Retinal pigment epithelial cell (primary cell): ENCODE results near the gene KREMEN2.
A peak's percentile ranks its signal among the peaks of the same experiment; 100 is the strongest.

ENCODE experiments used
- DNase-seq: peaks from one replicate; pipeline ENCODE4 v3.0.0-alpha.2; 2010; ENCODE audit warnings: low read depth
- H3K4me3 ChIP-seq: 2 replicates; pipeline ENCODE4 v1.5.1; 2011; ENCODE audit warnings: mild to moderate bottlenecking, low read length, control low read depth, moderate library complexity
- TF ChIP-seq, protein P1 (sequence below): conservative IDR thresholded peaks from 2 replicates; pipeline ENCODE4 v1.5.1; 2011; ENCODE audit warnings: low read depth, low read length, control low read depth, inconsistent platforms

KREMEN2 gene

DNA sequence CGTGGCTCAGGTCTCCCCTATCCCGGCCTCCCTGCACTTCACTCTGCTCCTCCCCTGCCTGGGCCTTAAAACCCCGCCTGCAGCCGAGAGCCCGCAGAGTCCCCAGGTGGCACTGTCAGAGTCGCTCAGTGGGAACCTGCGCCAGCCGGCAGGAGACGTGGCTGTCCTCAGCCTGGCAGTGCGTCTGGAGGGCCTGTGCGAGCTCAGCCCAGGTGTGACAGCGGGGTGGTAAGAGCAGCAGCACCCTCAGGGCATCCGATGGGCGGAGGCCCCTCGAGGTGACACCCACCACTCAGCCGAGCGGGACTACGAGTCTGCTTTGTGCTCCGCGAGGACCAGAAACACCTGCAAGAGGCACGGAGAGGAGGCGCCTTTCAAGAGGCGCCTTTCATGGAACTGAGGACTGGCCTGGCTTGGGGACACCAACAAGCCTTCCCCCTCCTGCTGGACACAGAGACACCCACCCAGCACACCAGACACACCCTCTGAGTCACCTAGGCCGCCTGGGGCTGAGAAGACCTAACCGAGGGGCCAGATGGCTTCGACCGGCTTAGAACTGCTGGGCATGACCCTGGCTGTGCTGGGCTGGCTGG lies 48.8 kb downstream of the KREMEN2 start, which contains the start of gene CLDN9:
Gene CLDN9 (plus strand): TSS at position 96 of the 593 bp plus-strand sequence. CDS start 440 bp downstream, at position 536.
- H3K4me3 ChIP-seq: peak within 1 kb of the TSS; percentile 3
- no peak for DNase-seq
- TF ChIP-seq, protein P1, sequence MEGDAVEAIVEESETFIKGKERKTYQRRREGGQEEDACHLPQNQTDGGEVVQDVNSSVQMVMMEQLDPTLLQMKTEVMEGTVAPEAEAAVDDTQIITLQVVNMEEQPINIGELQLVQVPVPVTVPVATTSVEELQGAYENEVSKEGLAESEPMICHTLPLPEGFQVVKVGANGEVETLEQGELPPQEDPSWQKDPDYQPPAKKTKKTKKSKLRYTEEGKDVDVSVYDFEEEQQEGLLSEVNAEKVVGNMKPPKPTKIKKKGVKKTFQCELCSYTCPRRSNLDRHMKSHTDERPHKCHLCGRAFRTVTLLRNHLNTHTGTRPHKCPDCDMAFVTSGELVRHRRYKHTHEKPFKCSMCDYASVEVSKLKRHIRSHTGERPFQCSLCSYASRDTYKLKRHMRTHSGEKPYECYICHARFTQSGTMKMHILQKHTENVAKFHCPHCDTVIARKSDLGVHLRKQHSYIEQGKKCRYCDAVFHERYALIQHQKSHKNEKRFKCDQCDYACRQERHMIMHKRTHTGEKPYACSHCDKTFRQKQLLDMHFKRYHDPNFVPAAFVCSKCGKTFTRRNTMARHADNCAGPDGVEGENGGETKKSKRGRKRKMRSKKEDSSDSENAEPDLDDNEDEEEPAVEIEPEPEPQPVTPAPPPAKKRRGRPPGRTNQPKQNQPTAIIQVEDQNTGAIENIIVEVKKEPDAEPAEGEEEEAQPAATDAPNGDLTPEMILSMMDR: no peak

DNA sequence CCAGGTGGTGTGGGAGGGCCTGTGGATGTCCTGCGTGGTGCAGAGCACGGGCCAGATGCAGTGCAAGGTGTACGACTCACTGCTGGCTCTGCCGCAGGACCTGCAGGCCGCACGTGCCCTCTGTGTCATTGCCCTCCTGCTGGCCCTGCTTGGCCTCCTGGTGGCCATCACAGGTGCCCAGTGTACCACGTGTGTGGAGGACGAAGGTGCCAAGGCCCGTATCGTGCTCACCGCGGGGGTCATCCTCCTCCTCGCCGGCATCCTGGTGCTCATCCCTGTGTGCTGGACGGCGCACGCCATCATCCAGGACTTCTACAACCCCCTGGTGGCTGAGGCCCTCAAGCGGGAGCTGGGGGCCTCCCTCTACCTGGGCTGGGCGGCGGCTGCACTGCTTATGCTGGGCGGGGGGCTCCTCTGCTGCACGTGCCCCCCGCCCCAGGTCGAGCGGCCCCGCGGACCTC lies 49.4 kb downstream of the KREMEN2 start:
- TF ChIP-seq, protein P1: no peak
- no peak for DNase-seq
- H3K4me3 ChIP-seq: no peak overlapping the region

DNA sequence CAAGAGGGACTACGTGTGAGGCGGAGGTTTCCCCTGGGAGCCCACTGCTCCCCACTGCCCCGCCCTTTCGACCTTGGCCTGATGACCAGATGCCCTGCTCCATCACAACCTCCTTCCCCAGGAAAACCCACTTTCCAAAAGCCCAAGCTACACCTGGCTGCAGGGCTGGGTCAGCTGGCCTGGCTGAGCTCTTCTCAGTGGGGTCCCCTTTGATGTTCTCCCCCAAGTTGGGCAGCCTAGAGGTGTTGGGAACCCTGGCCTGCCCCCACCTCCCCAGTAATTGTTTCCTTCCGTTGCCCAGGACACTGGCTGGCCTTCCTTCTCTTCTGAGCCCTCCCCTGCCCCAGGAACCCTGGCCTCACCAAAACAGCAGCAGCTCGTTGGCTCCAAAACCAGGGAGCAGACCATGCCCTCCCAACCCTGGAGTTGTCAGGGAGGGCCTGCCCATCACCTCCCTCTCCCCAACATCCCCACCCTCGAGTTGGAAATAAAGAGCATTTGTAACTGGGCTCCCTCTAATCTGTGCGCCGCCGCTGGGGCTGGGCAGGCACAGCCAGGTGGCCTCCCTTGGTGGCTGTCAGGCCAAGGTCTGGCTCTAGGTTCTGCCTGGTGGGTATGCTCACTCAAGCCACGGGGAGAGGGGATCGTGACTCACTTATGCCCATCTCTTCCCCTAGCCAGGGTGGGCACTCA lies 50.1 kb downstream of the KREMEN2 start:
- DNase-seq: no peak
- H3K4me3 ChIP-seq: no peak overlapping the region
- TF ChIP-seq, protein P1: no peak

DNA sequence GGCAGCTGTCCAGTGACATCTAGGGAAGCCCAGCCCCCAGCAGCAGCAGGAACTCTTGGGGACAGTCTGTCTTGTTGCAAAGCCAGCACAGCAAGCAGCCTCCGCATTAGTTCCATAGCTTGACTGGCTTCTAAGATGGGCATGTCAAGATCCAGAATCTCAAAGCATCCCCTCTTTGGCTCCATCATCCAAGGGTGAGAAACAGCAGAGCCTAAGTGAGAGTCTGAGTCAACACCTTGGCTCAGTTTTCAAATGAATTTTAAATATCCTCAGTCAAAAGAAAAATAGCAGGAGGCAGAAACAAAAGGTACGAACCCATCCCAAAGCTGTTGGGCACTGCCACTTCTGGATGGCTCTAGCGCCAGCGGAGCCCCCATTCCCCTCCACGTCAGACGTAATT lies 50.9 kb downstream of the KREMEN2 start:
- DNase-seq: no peak
- TF ChIP-seq, protein P1: no peak
- no peak overlapping the region for H3K4me3 ChIP-seq

DNA sequence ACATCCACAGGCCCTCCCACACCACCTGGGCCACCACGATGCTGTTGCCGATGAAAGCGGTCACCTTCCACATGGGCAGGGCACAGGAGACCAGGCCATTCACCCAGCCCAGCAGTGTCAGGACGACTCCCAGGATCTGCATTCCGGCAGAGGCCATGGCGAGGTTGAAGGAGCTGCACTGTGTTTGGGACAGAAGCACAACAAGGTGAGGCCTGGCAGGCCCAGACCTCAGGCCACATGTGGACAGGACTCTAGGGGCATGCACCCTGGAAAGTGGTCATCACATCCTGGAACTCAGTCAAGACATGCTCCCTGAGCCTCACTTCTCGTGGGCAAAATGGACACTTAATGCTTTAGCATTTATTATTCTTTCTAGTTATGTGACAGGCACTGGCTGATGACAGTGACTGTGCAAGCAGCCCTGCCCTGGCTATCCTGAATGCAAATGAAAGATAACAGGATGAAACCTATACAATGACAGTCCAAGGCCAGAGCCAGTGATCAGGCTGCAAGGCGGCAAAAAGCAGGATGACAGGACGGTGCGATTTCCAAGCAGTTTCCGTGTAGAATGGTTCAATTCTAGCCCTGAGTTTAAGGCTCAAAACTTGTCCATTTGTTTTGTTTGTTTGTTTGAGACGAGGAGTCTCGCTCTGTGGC lies 51.9 kb downstream of the KREMEN2 start:
- H3K4me3 ChIP-seq: no peak overlapping the region
- DNase-seq: no peak
- TF ChIP-seq, protein P1: no peak

DNA sequence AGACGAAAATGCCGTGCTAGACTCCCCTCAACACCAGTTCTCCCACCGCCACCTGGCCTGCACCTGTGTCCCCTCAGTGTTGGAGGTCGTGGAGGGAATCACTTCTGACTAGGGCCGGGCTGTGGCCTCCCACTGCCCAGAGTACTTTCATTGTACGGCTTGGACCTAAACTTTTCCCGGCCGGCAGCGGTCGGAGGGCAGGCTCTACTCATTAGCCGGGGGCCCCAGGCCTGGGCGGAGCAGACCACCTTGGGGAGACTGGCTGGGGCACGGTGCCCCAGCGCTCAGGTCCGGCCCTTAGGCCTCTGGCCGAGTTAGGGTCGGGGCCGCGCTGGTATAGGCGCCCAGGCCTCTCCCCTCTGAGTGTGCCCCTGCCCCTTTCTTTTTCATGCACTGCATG lies 53.3 kb downstream of the KREMEN2 start:
- no peak for DNase-seq
- no peak overlapping the region for H3K4me3 ChIP-seq
- TF ChIP-seq, protein P1: no peak
